HepG2 (cell line): ENCODE data around the gene OXLD1. TPM values are rescaled to one million over a fixed set of nuclear protein-coding genes. Genes with fewer than 3 reads are reported as not detected.

Source experiments
- ARID3A ChIP-seq: IDR thresholded peaks from 2 replicates; pipeline ENCODE4 v1.6.1; 2012; ENCODE audit warnings: low read depth, low read length, improper control_type of control experiment
- BCL3 ChIP-seq: sonication (generic); formaldehyde crosslinking; IDR thresholded peaks from 2 replicates; pipeline ENCODE4 v1.5.1; 2020; ENCODE audit warnings: mild to moderate bottlenecking, missing genetic modification reagents, moderate library complexity
- GATAD2A ChIP-seq: IDR thresholded peaks from 2 replicates; pipeline ENCODE4 v1.6.1; 2016
- HNF4G ChIP-seq, 2 experiments: sonication (generic) in 1 of 2; formaldehyde crosslinking in 1 of 2; IDR thresholded peaks; 2 replicates each; pipeline versions ENCODE4 v1.4.0 to v1.6.1; 2011 to 2020; ENCODE audit warnings: borderline replicate concordance in 2 of 2, low read depth in 2 of 2, mild to moderate bottlenecking in 2 of 2, low read length in 1 of 2, missing genetic modification reagents in 1 of 2, moderate library complexity in 1 of 2
- HOXA3 ChIP-seq: sonication (generic); formaldehyde crosslinking; IDR thresholded peaks from 2 replicates; pipeline ENCODE4 v1.5.0; 2020; ENCODE audit warnings: missing genetic modification reagents
- IRF9 ChIP-seq: sonication (generic); formaldehyde crosslinking; IDR thresholded peaks from 2 replicates; pipeline ENCODE4 v1.8.0; 2022; ENCODE audit warnings: missing genetic modification reagents, mild to moderate bottlenecking, borderline replicate concordance
- KDM5B ChIP-seq: sonication (generic); formaldehyde crosslinking; IDR thresholded peaks from 2 replicates; pipeline ENCODE4 v1.4.0; 2020; ENCODE audit warnings: missing genetic modification reagents, mild to moderate bottlenecking, borderline replicate concordance
- KLF9 ChIP-seq: IDR thresholded peaks from 2 replicates; pipeline ENCODE4 v1.6.1; 2016; ENCODE audit warnings: low read depth
- LCORL ChIP-seq, 2 experiments: fragments of 450-650 bp in 1 of 2; sonication (generic) in 1 of 2; formaldehyde crosslinking in 1 of 2; IDR thresholded peaks; 2 replicates each; pipeline versions ENCODE4 v1.5.0 to v1.6.1; 2017 to 2020; ENCODE audit warnings: antibody characterized with exemption in 1 of 2, missing genetic modification reagents in 1 of 2
- NAIF1 ChIP-seq: sonication (generic); formaldehyde crosslinking; IDR thresholded peaks from 2 replicates; pipeline ENCODE4 v1.5.0; 2020; ENCODE audit warnings: mild to moderate bottlenecking, missing genetic modification reagents, borderline replicate concordance
- RXRA ChIP-seq: sonication (generic); formaldehyde crosslinking; IDR thresholded peaks from 2 replicates; pipeline ENCODE4 v1.5.1; 2020; ENCODE audit warnings: missing genetic modification reagents
- SIX4 ChIP-seq: sonication (generic); formaldehyde crosslinking; IDR thresholded peaks from 2 replicates; pipeline ENCODE4 v1.4.0; 2020; ENCODE audit warnings: missing genetic modification reagents
- SMARCC2 ChIP-seq: fragments of 450-650 bp; IDR thresholded peaks from 2 replicates; pipeline ENCODE4 v1.6.1; 2017; ENCODE audit warnings: antibody characterized with exemption, mild to moderate bottlenecking
- SOX5 ChIP-seq: IDR thresholded peaks from 2 replicates; pipeline ENCODE4 v1.6.1; 2016; ENCODE audit warnings: borderline replicate concordance
- ZFP36 ChIP-seq: fragments of 150-350 bp; IDR thresholded peaks from 2 replicates; pipeline ENCODE4 v1.6.1; 2018; ENCODE audit warnings: borderline replicate concordance, low read length, low read depth; ENCODE audit not compliant: partially characterized antibody
- ZNF138 ChIP-seq: sonication (generic); formaldehyde crosslinking; IDR thresholded peaks from 2 replicates; pipeline ENCODE4 v1.5.0; 2020; ENCODE audit warnings: mild to moderate bottlenecking, low read depth, missing genetic modification reagents
- ZNF232 ChIP-seq: sonication (generic); formaldehyde crosslinking; IDR thresholded peaks from 2 replicates; pipeline ENCODE4 v1.4.0; 2020; ENCODE audit warnings: missing genetic modification reagents, borderline replicate concordance
- ZNF260 ChIP-seq: sonication (generic); formaldehyde crosslinking; IDR thresholded peaks from 2 replicates; pipeline ENCODE4 v1.4.0; 2020; ENCODE audit warnings: missing genetic modification reagents, low read depth, mild to moderate bottlenecking, borderline replicate concordance
- ZNF331 ChIP-seq: sonication (generic); formaldehyde crosslinking; IDR thresholded peaks from 2 replicates; pipeline ENCODE4 v1.4.0; 2020; ENCODE audit warnings: missing genetic modification reagents
- ZNF333 ChIP-seq: sonication (generic); formaldehyde crosslinking; IDR thresholded peaks from 2 replicates; pipeline ENCODE4 v1.4.0; 2020; ENCODE audit warnings: mild to moderate bottlenecking, missing genetic modification reagents, borderline replicate concordance
- ZNF446 ChIP-seq: sonication (generic); formaldehyde crosslinking; IDR thresholded peaks from 2 replicates; pipeline ENCODE4 v1.5.0; 2020; ENCODE audit warnings: mild to moderate bottlenecking, missing genetic modification reagents
- ZNF704 ChIP-seq: sonication (generic); formaldehyde crosslinking; IDR thresholded peaks from 2 replicates; pipeline ENCODE4 v1.8.1; 2023; ENCODE audit warnings: mild to moderate bottlenecking, inconsistent platforms, moderate library complexity, missing genetic modification reagents, borderline replicate concordance
- ZSCAN30 ChIP-seq: sonication (generic); formaldehyde crosslinking; IDR thresholded peaks from 2 replicates; pipeline ENCODE4 v1.5.0; 2020; ENCODE audit warnings: mild to moderate bottlenecking, missing genetic modification reagents
- polyA plus RNA-seq, 8 experiments: library from polyadenylated mRNA; depleted of rRNA in 3 of 8; stranded (reverse) in 7 of 8; unstranded in 1 of 8; fragments of >200 nt; fragmentation: Illumina TruSeq in 4 of 8; extraction: Trizol in 4 of 8; gene quantifications; 2 replicates each; pipeline versions ENCODE4 v1.2.1 to v1.2.3, GENCODE V29; 2011 to 2016; ENCODE audit warnings: low read depth in 4 of 8, missing spikeins in 1 of 8, mixed read lengths in 1 of 8; ENCODE audit not compliant: insufficient read depth in 1 of 8
- total RNA-seq, 5 experiments: library from RNA; depleted of rRNA; stranded (reverse); fragments of >200 nt; fragmentation: Illumina TruSeq; extraction: Trizol; gene quantifications; 2 replicates each; pipeline ENCODE4 v1.2.3, GENCODE V29; 2016; ENCODE audit warnings: low read depth in 1 of 5

The OXLD1 gene
- total and polyA plus RNA-seq, 2 of the 13 experiments (the other 11 are each of a cell fraction or from before 2014, with no cell fraction given): 27.1 to 37.5 TPM

GRCh38 chr17:81655378-81656117, 10.9 kb downstream of the OXLD1 start (continued):
- TF ChIP-seq LCORL (IDR thresholded peaks at IDR 0.05) (no peak), LCORL (CRISPR knock-in tag; IDR thresholded peaks at IDR 0.05) (peak; percentile 88), RXRA (CRISPR knock-in tag) (peak; percentile 90), ZSCAN30 (CRISPR knock-in tag) (no peak), SOX5 (CRISPR knock-in tag) (no peak), KDM5B (CRISPR knock-in tag) (peak; percentile 39; the same call in 1 of the 2 replicates), NAIF1 (no peak), ZNF333 (CRISPR knock-in tag) (no peak), BCL3 (CRISPR knock-in tag) (0 out of 2 replicates have a peak, but pooled peaks have one; percentile 53), ZNF260 (CRISPR knock-in tag) (no peak), ZNF138 (no peak), ZFP36 (no peak), IRF9 (CRISPR knock-in tag) (peak; percentile 66; the same call in 1 of the 2 replicates), ZNF232 (CRISPR knock-in tag) (peak; percentile 59; the same call in 1 of the 2 replicates), ZNF446 (CRISPR knock-in tag) (no peak), GATAD2A (CRISPR knock-in tag) (peak; percentile 37; the same call in 1 of the 2 replicates), HNF4G (IDR thresholded peaks at IDR 0.05; ENCODE audit: borderline replicate concordance, low read depth, low read length) (no peak), HNF4G (CRISPR knock-in tag; IDR thresholded peaks at IDR 0.05; ENCODE audit: borderline replicate concordance, low read depth) (no peak), SMARCC2 (no peak), HOXA3 (CRISPR knock-in tag) (peak; percentile 51; the same call in 1 of the 2 replicates), ZNF704 (CRISPR knock-in tag) (0 out of 2 replicates have a peak, but pooled peaks have one; percentile 30), SIX4 (CRISPR knock-in tag) (no peak), KLF9 (CRISPR knock-in tag) (no peak), ZNF331 (CRISPR knock-in tag) (no peak), ARID3A (0 out of 2 replicates have a peak, but pooled peaks have one; percentile 11)
